PFSK-1 (cell line): ENCODE data around the gene KIR2DL4.

Source experiments
- FOXP2 ChIP-seq: optimal IDR thresholded peaks from 2 replicates; pipeline ENCODE3; 2011; ENCODE audit warnings: borderline replicate concordance, control low read depth, inconsistent platforms; ENCODE audit not compliant: insufficient read depth; ENCODE audit errors: extremely low read length, extremely low read depth
- POLR2AphosphoS5 ChIP-seq: IDR thresholded peaks from 2 replicates; pipeline ENCODE4 v1.6.1; 2012; ENCODE audit warnings: low read depth, mild to moderate bottlenecking, control low read depth, low read length, moderate library complexity
- REST ChIP-seq, 2 experiments: IDR thresholded peaks; 2 replicates each; pipeline versions ENCODE4 v1.6.1 to v1.8.0; 2011 to 2012; ENCODE audit warnings: low read depth in 2 of 2, low read length in 2 of 2, control low read depth in 1 of 2, inconsistent platforms in 1 of 2, mild to moderate bottlenecking in 1 of 2, moderate library complexity in 1 of 2; ENCODE audit not compliant: insufficient read depth in 1 of 2
- SIN3A ChIP-seq: IDR thresholded peaks from 2 replicates; pipeline ENCODE4 v1.6.1; 2012; ENCODE audit warnings: mild to moderate bottlenecking, low read length, moderate library complexity, borderline replicate concordance; ENCODE audit not compliant: insufficient read depth
- TAF1 ChIP-seq: IDR thresholded peaks from 2 replicates; pipeline ENCODE4 v1.6.1; 2012; ENCODE audit warnings: low read length, control low read depth, borderline replicate concordance; ENCODE audit not compliant: insufficient read depth

Gene KIR2DL4

GRCh38 chr19:54795758-54796157 is 7.7 kb upstream of the KIR2DL4 start:
- no peak for TF ChIP-seq FOXP2
- no peak for TF ChIP-seq SIN3A
- TF ChIP-seq POLR2AphosphoS5 = no peak
- no peak for TF ChIP-seq TAF1
- no peak for TF ChIP-seq REST (IDR thresholded peaks at IDR 0.05; ENCODE audit: insufficient read depth in 1 of 2, low read depth in 2 of 2, low read length in 2 of 2)

- TF ChIP-seq FOXP2 (no peak), SIN3A (no peak), REST (IDR thresholded peaks at IDR 0.05; ENCODE audit: insufficient read depth in 1 of 2, low read depth in 2 of 2, low read length in 2 of 2) (no peak), TAF1 (no peak), POLR2AphosphoS5 (no peak)
Measured at GRCh38 chr19:54804101-54804500, 691 bp downstream of the KIR2DL4 start.

GRCh38 chr19:54804571-54804970 is 1.2 kb downstream of the KIR2DL4 start:
- TF ChIP-seq TAF1 (no peak), FOXP2 (no peak), SIN3A (no peak), REST (IDR thresholded peaks at IDR 0.05; ENCODE audit: insufficient read depth in 1 of 2, low read depth in 2 of 2, low read length in 2 of 2) (no peak), POLR2AphosphoS5 (no peak)

- TF ChIP-seq FOXP2 (no peak), REST (IDR thresholded peaks at IDR 0.05; ENCODE audit: insufficient read depth in 1 of 2, low read depth in 2 of 2, low read length in 2 of 2) (no peak), POLR2AphosphoS5 (no peak), SIN3A (no peak), TAF1 (no peak)
Measured at GRCh38 chr19:54805665-54806515, 2.5 kb downstream of the KIR2DL4 start.

GRCh38 chr19:54806516-54806838 is 3.1 kb downstream of the KIR2DL4 start:
- TF ChIP-seq REST (IDR thresholded peaks at IDR 0.05; ENCODE audit: insufficient read depth in 1 of 2, low read depth in 2 of 2, low read length in 2 of 2) (no peak), POLR2AphosphoS5 (no peak), FOXP2 (no peak), SIN3A (no peak), TAF1 (no peak)
